ENCODE measurements around the gene NUF2.

- TF ChIP-seq CTCF (IDR thresholded peaks at IDR 0.05; ENCODE audit: low read length) (no peak), EZH2 (optimal IDR thresholded peaks at IDR 0.05; ENCODE audit: low read depth, low read length) (no peak), EZH2phosphoT487 (IDR thresholded peaks at IDR 0.05; ENCODE audit: low read length) (no peak)
Observed at GRCh38 chr1:163382395-163382794, 60.6 kb downstream of the NUF2 start.

All from MM.1S (cell line).